K562 (cell line): ENCODE data around the gene FBXW8. TPM values are rescaled to one million over a fixed set of nuclear protein-coding genes. Genes with fewer than 3 reads are reported as not detected.

ENCODE experiments used
- ATAC-seq: fragments of 200-7000 bp; cut with Tn5 transposase; 3 replicates; pipeline ENCODE4 v1.9.1; 2020; ENCODE audit warnings: moderate library complexity
- BruUV-seq: library from RNA; stranded (reverse); fragments of 400-500 nt; replicated peaks from 2 replicates; lab custom pipeline; 2021; lab: Mats Ljungman, UMichigan
- CTCF ChIA-PET: fragments of 300-600 bp; formaldehyde crosslinking; extraction: SDS; loops from one replicate; lab custom pipeline; 2021; ENCODE audit warnings: low intra/inter-chr PET ratio; lab: Yijun Ruan, JAX
- POLR2A ChIA-PET: fragments of 300-600, 350-650 bp; sonication (Branson Sonifier 250); formaldehyde crosslinking; extraction: SDS; loops from one replicate; lab custom pipeline; 2021; ENCODE audit warnings: antibody characterized with exemption, inconsistent platforms; lab: Yijun Ruan, JAX
- DNase-seq, 4 experiments: peaks; one replicate each; pipeline versions ENCODE4 v3.0.0 to v3.0.0-alpha.2; 2011 to 2018; ENCODE audit warnings: low spot score in 3 of 4, mixed read lengths in 3 of 4; ENCODE audit errors: extremely low read depth in 1 of 4
- FAIRE-seq: peaks from 2 replicates; lab custom pipeline; 2011; peaks lifted over from hg19 to GRCh38; lab: Jason Lieb, UNC
- H2AFZ ChIP-seq: 2 replicates; pipeline ENCODE4 v1.6.0; 2011; ENCODE audit warnings: low read depth, low read length, control low read depth, inconsistent platforms
- H3K27ac ChIP-seq: fragments of 200-600 bp; 3 replicates; pipeline ENCODE4 v1.8.0; 2011; ENCODE audit warnings: low read depth, mild to moderate bottlenecking, control low read depth, inconsistent platforms, low read length, moderate library complexity, mixed read lengths; ENCODE audit errors: extremely low read depth
- H3K27me3 ChIP-seq, 2 experiments: fragments of 300-600 bp in 1 of 2; 2 replicates in 1 of 2; 3 replicates in 1 of 2; pipeline versions ENCODE4 v1.6.0 to v1.8.0; 2011; ENCODE audit warnings: inconsistent platforms in 2 of 2, low read length in 2 of 2, mild to moderate bottlenecking in 1 of 2, mixed read lengths in 1 of 2, moderate library complexity in 1 of 2; ENCODE audit not compliant: control insufficient read depth in 2 of 2, insufficient read depth in 2 of 2
- H3K36me3 ChIP-seq: fragments of 300-600 bp; 3 replicates; pipeline ENCODE4 v1.8.0; 2011; ENCODE audit warnings: mild to moderate bottlenecking, low read length, inconsistent platforms; ENCODE audit not compliant: control insufficient read depth, insufficient read depth
- H3K4me1 ChIP-seq, 2 experiments: fragments of 200-600 bp in 1 of 2; replicated peaks in 1 of 2; 2 replicates in 1 of 2; 3 replicates in 1 of 2; pipeline versions ENCODE4 v1.5.1 to v1.8.0; 2011; ENCODE audit warnings: inconsistent platforms in 2 of 2, low read length in 2 of 2, mild to moderate bottlenecking in 1 of 2, mixed read lengths in 1 of 2, moderate library complexity in 1 of 2; ENCODE audit not compliant: control insufficient read depth in 2 of 2, insufficient read depth in 2 of 2
- H3K4me2 ChIP-seq: 2 replicates; pipeline ENCODE4 v1.6.1; 2011; ENCODE audit warnings: low read length, control low read depth, inconsistent platforms, mixed read lengths; ENCODE audit not compliant: insufficient read depth
- H3K4me3 ChIP-seq: fragments of 200-600 bp; sonication (generic), shearing (Covaris generic); 2 replicates; pipeline ENCODE4 v1.5.1; 2016; ENCODE audit warnings: control low read depth, inconsistent platforms
- H3K79me2 ChIP-seq: fragments of 200-600 bp; 3 replicates; pipeline ENCODE4 v1.8.0; 2011; ENCODE audit warnings: low read length, inconsistent platforms; ENCODE audit not compliant: control insufficient read depth, insufficient read depth
- H3K9ac ChIP-seq, 2 experiments: 2 replicates each; pipeline versions ENCODE4 v1.6.0 to v1.6.1; 2011; ENCODE audit warnings: low read depth in 2 of 2, low read length in 2 of 2, control low read depth in 1 of 2, inconsistent platforms in 1 of 2, mild to moderate bottlenecking in 1 of 2, mixed read lengths in 1 of 2; ENCODE audit not compliant: insufficient read depth in 1 of 2
- H3K9me1 ChIP-seq: one replicate; pipeline ENCODE4 v1.6.0; 2011; ENCODE audit warnings: inconsistent platforms, mild to moderate bottlenecking, low read length, moderate library complexity; ENCODE audit not compliant: control insufficient read depth, insufficient read depth
- H3K9me3 ChIP-seq: replicated peaks from 2 replicates; pipeline ENCODE4 v1.5.1; 2011; ENCODE audit warnings: low read depth, low read length, inconsistent platforms; ENCODE audit not compliant: control insufficient read depth, insufficient read depth
- H4K20me1 ChIP-seq: replicated peaks from 2 replicates; pipeline ENCODE4 v1.6.1; 2011; ENCODE audit warnings: low read length, inconsistent platforms, mixed read lengths; ENCODE audit not compliant: control insufficient read depth, insufficient read depth
- ADNP ChIP-seq: fragments of 200-800 bp; sonication (Bioruptor generic); IDR thresholded peaks from 2 replicates; pipeline ENCODE4 v1.6.1; 2016; ENCODE audit warnings: missing genetic modification characterization, missing compliant biosample characterization
- BCOR ChIP-seq: fragments of 450-650 bp; IDR thresholded peaks from 2 replicates; pipeline ENCODE4 v1.6.1; 2016
- EP300 ChIP-seq: IDR thresholded peaks from 2 replicates; pipeline ENCODE4 v1.6.1; 2012; ENCODE audit warnings: low read length, improper control_type of control experiment
- EZH2 ChIP-seq: IDR thresholded peaks from 2 replicates; pipeline ENCODE4 v1.6.1; 2012; ENCODE audit warnings: low read depth, mild to moderate bottlenecking, inconsistent platforms, low read length, borderline replicate concordance
- FOXK2 ChIP-seq, 2 experiments: fragments of 450-650 bp; IDR thresholded peaks in 1 of 2; conservative IDR thresholded peaks in 1 of 2; 2 replicates each; pipeline ENCODE4 v1.6.1; 2016; ENCODE audit warnings: low read depth in 2 of 2, mild to moderate bottlenecking in 1 of 2
- GATA2 ChIP-seq: sonication (generic); formaldehyde crosslinking; IDR thresholded peaks from 2 replicates; pipeline ENCODE4 v1.4.0; 2020; ENCODE audit warnings: mild to moderate bottlenecking, missing genetic modification reagents
- HDAC2 ChIP-seq: fragments of 450-650 bp; IDR thresholded peaks from 2 replicates; pipeline ENCODE4 v1.6.1; 2016; ENCODE audit warnings: mild to moderate bottlenecking
- KDM1A ChIP-seq, 2 experiments: fragments of 450-650 bp; IDR thresholded peaks; 2 replicates each; pipeline ENCODE4 v1.6.1; 2016; ENCODE audit warnings: mild to moderate bottlenecking in 2 of 2
- MAFF ChIP-seq: IDR thresholded peaks from 2 replicates; pipeline ENCODE4 v1.6.1; 2012; ENCODE audit warnings: low read length, improper control_type of control experiment
- PTBP1 ChIP-seq: fragments of 200-400 bp; formaldehyde crosslinking; IDR thresholded peaks from 2 replicates; pipeline ENCODE4 v1.6.1; 2017; ENCODE audit warnings: low read depth, low read length
- PTRF ChIP-seq: fragments of 450-650 bp; IDR thresholded peaks from 2 replicates; pipeline ENCODE4 v1.6.1; 2016; ENCODE audit warnings: mild to moderate bottlenecking, missing genetic modification characterization, missing compliant biosample characterization
- RBM25 ChIP-seq: fragments of 200-400 bp; formaldehyde crosslinking; IDR thresholded peaks from 2 replicates; pipeline ENCODE4 v1.6.1; 2018; ENCODE audit warnings: low read length, low read depth, moderate library complexity; ENCODE audit not compliant: severe bottlenecking
- RCOR1 ChIP-seq, 2 experiments: IDR thresholded peaks; 2 replicates each; pipeline ENCODE4 v1.6.1; 2012; ENCODE audit warnings: low read depth in 2 of 2, low read length in 2 of 2, borderline replicate concordance in 1 of 2, improper control_type of control experiment in 1 of 2
- SMARCA5 ChIP-seq: fragments of 450-650 bp; IDR thresholded peaks from 2 replicates; pipeline ENCODE4 v1.6.1; 2016
- TFAM ChIP-seq: fragments of 250-450 bp; sonication (Bioruptor Pico); conservative IDR thresholded peaks from 2 replicates; pipeline ENCODE4 v1.5.0; 2021; ENCODE audit warnings: mild to moderate bottlenecking, moderate library complexity
- ZNF384 ChIP-seq: IDR thresholded peaks from 2 replicates; pipeline ENCODE4 v1.6.1; 2012; ENCODE audit warnings: low read depth, low read length, improper control_type of control experiment
- ZNF79 ChIP-seq: fragments of 250-450 bp; sonication (Bioruptor Pico); IDR thresholded peaks from 2 replicates; pipeline ENCODE4 v1.4.0; 2020; ENCODE audit warnings: low read depth, mild to moderate bottlenecking, moderate library complexity
- WGBS: fragments of 100-300 bp; shearing (Covaris generic); methylation state at CpG from one replicate; pipeline ENCODE4 v1.1.6; 2016; ENCODE audit warnings: low coverage, mixed read lengths; ENCODE audit not compliant: insufficient coverage; ENCODE audit errors: missing lambda C conversion rate; 5-methylcytosine and 5-hydroxymethylcytosine counted together
- in situ Hi-C: fragments of 300-500 bp; cut with MboI; formaldehyde crosslinking; loops from 4 replicates; pipeline ENCODE4 v1.15.0; 2018; ENCODE audit warnings: inconsistent platforms, mixed read lengths
- intact Hi-C: fragments of 100-400 bp; cut with micrococcal nuclease; formaldehyde crosslinking; loops from 2 replicates; pipeline ENCODE4 v1.14.2; 2022
- polyA plus RNA-seq, 8 experiments: library from polyadenylated mRNA; depleted of rRNA in 4 of 8; stranded (reverse) in 5 of 8; unstranded in 3 of 8; fragments of >200 nt; fragmentation: Nextera tagmentation in 2 of 8; fragmentation: Illumina TruSeq in 1 of 8; extraction: Ambion mirVana in 2 of 8; extraction: Trizol in 1 of 8; gene quantifications; 2 replicates each; pipeline versions ENCODE4 v1.2.1 to v1.2.3, GENCODE V29; 2011 to 2014; ENCODE audit warnings: inconsistent platforms in 1 of 8, missing spikeins in 1 of 8
- total RNA-seq, 7 experiments: library from RNA; depleted of rRNA in 6 of 7; stranded (reverse); fragments of >200 nt in 6 of 7; fragmentation: Illumina TruSeq in 2 of 7; extraction: Trizol in 2 of 7; gene quantifications; 2 replicates each; pipeline versions ENCODE4 v1.2.1 to v1.2.3, GENCODE V29; 2011 to 2021; ENCODE audit warnings: low replicate concordance in 1 of 7
- TF ChIP-seq, protein P1 (sequence below): sonication (generic); formaldehyde crosslinking; IDR thresholded peaks from 2 replicates; pipeline ENCODE4 v1.8.0; 2022; ENCODE audit warnings: mild to moderate bottlenecking, missing genetic modification reagents
- TF ChIP-seq, protein P2 (sequence below): sonication (generic); formaldehyde crosslinking; IDR thresholded peaks from 2 replicates; pipeline ENCODE4 v1.8.1; 2023; ENCODE audit warnings: mild to moderate bottlenecking, missing genetic modification reagents

The FBXW8 gene
- total and polyA plus RNA-seq, 9 of the 15 experiments (the other 6 are each of a cell fraction or from before 2014, with no cell fraction given): 0.58 to 8.3 (median 4.4) TPM

DNA sequence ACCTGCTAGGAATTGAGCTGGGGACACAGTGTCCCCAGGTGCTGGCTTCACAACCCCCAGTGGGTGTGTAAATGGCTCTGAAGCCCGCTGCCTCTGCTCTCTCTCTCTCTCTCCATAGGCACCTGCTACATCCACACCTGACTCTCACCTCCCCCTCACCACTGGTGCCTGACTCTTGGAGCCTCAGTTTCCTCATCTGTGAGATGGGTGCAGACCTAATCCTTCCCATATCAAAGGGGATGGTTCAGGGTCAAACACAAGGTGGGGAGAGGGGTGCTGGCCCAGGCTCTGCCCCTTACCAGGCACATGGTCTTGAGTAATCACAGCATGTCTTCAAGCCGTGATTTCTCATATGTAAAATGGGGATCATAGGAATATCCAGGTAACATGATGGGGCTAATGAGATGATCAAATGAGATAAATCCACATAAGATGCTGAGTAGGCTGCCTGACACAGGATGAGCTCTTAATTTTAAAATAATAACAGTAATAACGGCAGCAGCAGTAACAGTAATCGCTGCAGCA is 150.9 kb downstream of the FBXW8 start:
- Histone ChIP-seq H3K9me1 (peaks cover 3% of the 10 kb centered on the region), H3K4me2 (no peak overlapping the region), H2AFZ (no peak overlapping the region), H3K36me3 (no peaks in the 10 kb centered on the region), H3K4me1 (peaks cover 12 to 31% of the 10 kb centered on the region in 2 experiments; a peak in 4 of 5 replicates)
- DNase-seq (no peak), FAIRE-seq (no peak)
- intact Hi-C loops: no loop called here
- TF ChIP-seq HDAC2 (peak; percentile 48; the same call in 1 of the 2 replicates), KDM1A (IDR thresholded peaks at IDR 0.05) (peak; percentile 60 to 74), SMARCA5 (peak; percentile 47; the same call in 1 of the 2 replicates), RBM25 (peak; percentile 82), FOXK2 (conservative IDR thresholded peaks at IDR 0.05 in 1 of 2, IDR thresholded peaks at IDR 0.05 in 1 of 2; ENCODE audit: low read depth in 2 of 2) (no peak), ZNF79 (CRISPR knock-in tag) (no peak), GATA2 (no peak), EP300 (no peak), ZNF384 (no peak), RCOR1 (IDR thresholded peaks at IDR 0.05; ENCODE audit: borderline replicate concordance in 1 of 2, low read depth in 2 of 2, low read length in 2 of 2) (peak; percentile 37 to 51; a peak in 3 of 4 replicates), EZH2 (no peak), MAFF (no peak), PTBP1 (peak; percentile 62; the same call in 1 of the 2 replicates), ADNP (tag) (peak; percentile 81), TFAM (no peak), PTRF (tag) (no peak), BCOR (peak; percentile 90)
- TF ChIP-seq, protein P1, sequence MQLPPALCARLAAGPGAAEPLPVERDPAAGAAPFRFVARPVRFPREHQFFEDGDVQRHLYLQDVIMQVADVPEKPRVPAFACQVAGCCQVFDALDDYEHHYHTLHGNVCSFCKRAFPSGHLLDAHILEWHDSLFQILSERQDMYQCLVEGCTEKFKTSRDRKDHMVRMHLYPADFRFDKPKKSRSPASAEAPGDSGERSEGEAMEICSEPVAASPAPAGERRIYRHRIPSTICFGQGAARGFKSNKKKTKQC (CRISPR knock-in tag): no peak
- TF ChIP-seq, protein P2, sequence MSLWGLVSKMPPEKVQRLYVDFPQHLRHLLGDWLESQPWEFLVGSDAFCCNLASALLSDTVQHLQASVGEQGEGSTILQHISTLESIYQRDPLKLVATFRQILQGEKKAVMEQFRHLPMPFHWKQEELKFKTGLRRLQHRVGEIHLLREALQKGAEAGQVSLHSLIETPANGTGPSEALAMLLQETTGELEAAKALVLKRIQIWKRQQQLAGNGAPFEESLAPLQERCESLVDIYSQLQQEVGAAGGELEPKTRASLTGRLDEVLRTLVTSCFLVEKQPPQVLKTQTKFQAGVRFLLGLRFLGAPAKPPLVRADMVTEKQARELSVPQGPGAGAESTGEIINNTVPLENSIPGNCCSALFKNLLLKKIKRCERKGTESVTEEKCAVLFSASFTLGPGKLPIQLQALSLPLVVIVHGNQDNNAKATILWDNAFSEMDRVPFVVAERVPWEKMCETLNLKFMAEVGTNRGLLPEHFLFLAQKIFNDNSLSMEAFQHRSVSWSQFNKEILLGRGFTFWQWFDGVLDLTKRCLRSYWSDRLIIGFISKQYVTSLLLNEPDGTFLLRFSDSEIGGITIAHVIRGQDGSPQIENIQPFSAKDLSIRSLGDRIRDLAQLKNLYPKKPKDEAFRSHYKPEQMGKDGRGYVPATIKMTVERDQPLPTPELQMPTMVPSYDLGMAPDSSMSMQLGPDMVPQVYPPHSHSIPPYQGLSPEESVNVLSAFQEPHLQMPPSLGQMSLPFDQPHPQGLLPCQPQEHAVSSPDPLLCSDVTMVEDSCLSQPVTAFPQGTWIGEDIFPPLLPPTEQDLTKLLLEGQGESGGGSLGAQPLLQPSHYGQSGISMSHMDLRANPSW: no peak
- TF ChIP-seq, all 486 proteins: peak for 8
- no peaks in the 10 kb centered on the region for H3K9me3 ChIP-seq
- H3K27ac ChIP-seq: no peak overlapping the region
- no peaks in the 10 kb centered on the region; the same call in 2 of the 3 replicates for H3K79me2 ChIP-seq
- in situ Hi-C loops: no loop called here
- WGBS: 71% methylated on average over 4 of the region's 4 CpGs
- H3K4me3 ChIP-seq: no peak overlapping the region
- ChIA-PET CTCF (no interaction called here), POLR2A (interaction anchor here (0.7 to 1.7 kb wide), 4 partner anchors 8 to 1714 kb away, joined by 3 to 4 read pairs (median 4); no protein-coding TSS in a partner anchor)
- H3K27me3 ChIP-seq: no peaks in the 10 kb centered on the region
- BruUV-seq: no TSS peak
- no peaks in the 10 kb centered on the region; the same call in 1 of the 2 replicates for H4K20me1 ChIP-seq
- ATAC-seq: no peak
- no peak overlapping the region for H3K9ac ChIP-seq
